ENCODE measurements around the gene SESTD1. TPM values are rescaled to one million over a fixed set of nuclear protein-coding genes. Genes with fewer than 3 reads are reported as not detected.

Gene SESTD1
- total and polyA plus RNA-seq, 2 of the 8 experiments (the other 6 are each of a cell fraction or from before 2014, with no cell fraction given): 5.2 to 49.6 TPM

DNA sequence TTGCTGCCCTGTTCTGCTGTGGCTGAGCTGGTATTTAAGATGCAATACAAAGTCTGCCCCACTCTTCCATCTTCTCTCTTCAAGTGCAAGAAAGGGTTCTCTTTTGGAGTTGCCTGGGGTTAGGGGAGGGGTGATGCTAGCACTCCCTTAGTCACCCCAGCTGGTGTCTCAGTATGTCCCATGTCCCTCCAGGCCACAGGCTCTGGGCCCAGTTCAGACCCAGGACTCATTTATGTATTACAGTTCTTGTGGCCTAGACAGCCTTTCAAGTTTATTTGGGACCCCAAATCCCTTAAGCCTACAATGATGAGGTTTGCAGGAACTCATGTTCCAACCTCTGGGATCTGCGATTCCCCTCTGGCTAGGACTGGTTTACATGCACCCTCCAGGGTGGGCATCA is 167.5 kb downstream of the SESTD1 start (continued):
- TF ChIP-seq, protein P1, sequence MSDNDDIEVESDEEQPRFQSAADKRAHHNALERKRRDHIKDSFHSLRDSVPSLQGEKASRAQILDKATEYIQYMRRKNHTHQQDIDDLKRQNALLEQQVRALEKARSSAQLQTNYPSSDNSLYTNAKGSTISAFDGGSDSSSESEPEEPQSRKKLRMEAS (IDR thresholded peaks at IDR 0.05): no peak
- TF ChIP-seq BRCA1 (IDR thresholded peaks at IDR 0.05; ENCODE audit: low read depth, low read length): no peak
- no peak for TF ChIP-seq TAF1 (IDR thresholded peaks at IDR 0.05; ENCODE audit: low read depth, low read length)
- TF ChIP-seq RXRA (IDR thresholded peaks at IDR 0.05; ENCODE audit: insufficient read depth, low read depth, low read length): no peak
- no peak for TF ChIP-seq CEBPB (IDR thresholded peaks at IDR 0.05; ENCODE audit: low read depth, low read length)
